ENCODE measurements around the gene GCNT4.
"Not testable (repeated sequence)": the region's sequence is repeated elsewhere in the genome, so short reads cannot be mapped to it uniquely, and the experiment has no call there.

The GCNT4 gene, protein sequence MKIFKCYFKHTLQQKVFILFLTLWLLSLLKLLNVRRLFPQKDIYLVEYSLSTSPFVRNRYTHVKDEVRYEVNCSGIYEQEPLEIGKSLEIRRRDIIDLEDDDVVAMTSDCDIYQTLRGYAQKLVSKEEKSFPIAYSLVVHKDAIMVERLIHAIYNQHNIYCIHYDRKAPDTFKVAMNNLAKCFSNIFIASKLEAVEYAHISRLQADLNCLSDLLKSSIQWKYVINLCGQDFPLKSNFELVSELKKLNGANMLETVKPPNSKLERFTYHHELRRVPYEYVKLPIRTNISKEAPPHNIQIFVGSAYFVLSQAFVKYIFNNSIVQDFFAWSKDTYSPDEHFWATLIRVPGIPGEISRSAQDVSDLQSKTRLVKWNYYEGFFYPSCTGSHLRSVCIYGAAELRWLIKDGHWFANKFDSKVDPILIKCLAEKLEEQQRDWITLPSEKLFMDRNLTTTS
- 173 reads per million, percentile 91 among the genes with 10 or more reads in this experiment for total RNA-seq

DNA sequence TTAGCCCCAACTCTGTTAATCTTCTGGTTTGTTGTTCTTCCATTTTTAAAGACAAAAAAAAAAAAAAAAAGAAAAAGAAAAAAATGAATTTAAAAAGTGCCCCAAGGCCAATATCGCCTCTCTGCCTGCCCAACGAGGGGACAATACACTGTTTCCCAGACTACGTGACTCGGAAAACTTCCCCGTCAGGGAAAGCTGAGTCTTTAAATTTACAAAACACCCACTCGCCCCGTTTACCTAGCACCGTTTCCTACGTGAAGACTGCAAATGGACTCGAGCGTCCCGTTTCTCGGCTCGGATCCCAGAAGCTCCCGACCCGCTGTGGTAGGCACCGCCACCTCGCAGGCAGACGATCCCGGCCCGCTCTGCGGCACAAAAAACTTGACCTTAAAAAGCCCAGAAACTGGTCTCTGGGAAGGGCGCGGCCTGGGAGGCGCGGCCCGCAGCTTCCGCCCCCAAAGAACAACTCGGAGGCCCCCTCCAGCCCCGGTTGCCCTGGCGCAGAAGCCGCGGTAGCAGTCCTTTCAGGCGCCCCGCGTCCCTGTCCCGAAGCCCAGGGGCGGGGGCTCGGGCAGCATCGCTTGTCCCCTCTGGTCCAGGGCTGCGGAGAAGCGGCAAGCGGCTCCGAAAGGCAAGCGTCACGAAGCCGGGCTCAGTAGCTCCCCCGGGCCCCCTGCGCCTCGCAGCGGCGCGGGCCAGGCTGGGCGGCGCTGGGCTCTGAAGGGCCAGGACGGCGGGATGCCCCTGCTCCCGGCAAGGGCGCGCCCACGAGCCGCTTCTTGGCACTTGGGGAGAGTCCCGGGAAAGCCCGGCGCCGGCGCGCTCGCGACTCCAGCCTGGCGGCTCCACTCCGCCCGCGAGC, at the start of gene GCNT4:
TSS of gene GCNT4 (minus strand) at position 367 of the 862 bp plus-strand sequence. CDS start 22,521 bp downstream, outside the sequence.
- peak; percentile 23 for DNase-seq

DNA sequence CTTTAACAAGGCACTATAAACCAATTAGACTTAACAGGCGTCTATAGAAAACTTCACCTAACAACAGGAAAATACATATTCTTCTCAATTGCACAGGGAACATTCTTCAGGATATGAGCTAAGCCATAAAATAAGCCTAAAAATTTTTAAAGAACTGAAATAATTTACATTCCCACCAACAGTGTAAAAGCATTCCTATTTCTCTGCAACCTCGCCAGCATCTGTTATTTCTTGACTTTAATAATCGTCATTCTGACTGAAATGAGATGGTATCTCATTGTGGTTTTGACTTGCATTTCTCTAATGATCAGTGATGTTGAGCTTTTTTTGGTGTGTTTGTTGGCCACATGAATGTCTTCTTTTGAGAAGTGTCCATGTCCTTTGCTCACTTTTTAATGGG, 43.6 kb upstream of the GCNT4 start:
- not testable (repeated sequence) for DNase-seq

DNA sequence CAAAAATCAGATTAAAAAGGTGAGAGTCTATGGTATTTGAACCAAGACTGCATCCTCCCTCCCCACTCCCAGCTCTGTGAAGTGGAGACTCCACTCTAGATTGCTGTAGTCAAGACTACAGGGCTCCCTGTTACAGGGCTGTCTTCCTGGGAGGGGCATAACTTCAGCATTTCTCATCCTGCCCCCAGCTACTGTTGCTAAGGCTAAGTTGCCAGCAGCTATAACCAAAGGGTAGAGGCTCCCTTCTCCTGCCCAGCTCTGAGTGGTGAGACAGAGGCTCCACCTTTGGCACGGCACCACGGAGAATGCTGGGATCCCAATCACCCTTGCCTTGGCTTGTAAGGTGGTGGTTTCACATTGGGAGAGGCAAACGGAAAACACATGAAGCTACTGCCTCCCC, 39.2 kb upstream of the GCNT4 start:
- DNase-seq, result no peak

DNA sequence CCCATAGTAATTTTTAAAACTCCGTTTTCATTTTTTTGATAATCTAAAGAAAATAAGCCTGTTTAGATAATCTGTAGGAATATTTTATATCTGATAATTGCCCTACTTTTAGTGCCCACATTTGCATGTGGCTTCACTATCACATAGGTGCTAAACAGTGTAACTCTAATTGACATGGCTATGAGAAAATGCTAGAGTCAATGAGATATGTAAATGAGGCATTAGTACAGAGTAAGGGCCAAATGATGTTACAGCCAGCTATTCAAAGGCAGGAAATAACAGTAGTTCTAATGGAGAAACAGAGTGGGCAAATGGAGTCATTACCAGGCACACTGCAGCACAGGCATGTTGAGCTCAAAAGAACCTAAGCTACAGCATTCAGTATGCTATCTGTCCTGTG, 37.3 kb upstream of the GCNT4 start:
- no peak for DNase-seq

DNA sequence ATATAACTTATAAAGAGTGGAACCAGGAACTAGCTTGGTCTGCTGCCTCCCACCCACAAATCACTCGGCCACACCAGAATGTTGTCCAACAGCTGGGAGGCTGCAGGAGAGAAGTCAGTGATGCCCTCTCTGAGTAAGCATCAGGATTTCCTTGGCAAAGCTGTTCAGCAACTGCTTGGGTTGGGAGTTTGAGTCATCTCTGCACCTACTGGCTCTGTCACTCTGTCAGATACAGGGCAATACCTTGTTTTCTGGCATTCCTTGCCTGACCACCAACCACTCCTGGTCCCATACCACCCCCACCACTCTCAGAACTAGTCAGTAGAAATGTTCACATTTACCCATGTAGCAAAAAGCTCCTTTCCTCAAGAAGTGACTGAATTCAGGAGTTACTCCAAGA, 36.8 kb upstream of the GCNT4 start:
- no peak for DNase-seq

DNA sequence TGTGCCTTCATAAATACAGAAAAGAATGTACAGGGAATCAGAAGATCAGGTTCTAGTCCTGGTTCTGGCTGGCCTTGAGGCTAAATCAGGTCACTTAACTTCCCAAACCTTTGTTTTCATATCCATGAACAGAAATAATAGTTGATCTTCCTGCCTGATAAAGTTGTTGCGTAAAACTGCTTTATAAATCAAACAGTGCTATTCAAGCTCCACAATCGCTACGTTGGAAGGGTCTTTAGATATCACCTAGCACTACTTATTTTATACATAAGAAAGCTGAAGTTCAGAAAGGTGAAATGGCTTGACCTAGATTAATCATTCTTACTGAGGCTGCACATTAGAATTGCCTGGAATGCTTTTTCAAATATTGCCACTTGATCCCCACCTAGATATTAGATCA, 36.3 kb upstream of the GCNT4 start:
- DNase-seq, result no peak

DNA sequence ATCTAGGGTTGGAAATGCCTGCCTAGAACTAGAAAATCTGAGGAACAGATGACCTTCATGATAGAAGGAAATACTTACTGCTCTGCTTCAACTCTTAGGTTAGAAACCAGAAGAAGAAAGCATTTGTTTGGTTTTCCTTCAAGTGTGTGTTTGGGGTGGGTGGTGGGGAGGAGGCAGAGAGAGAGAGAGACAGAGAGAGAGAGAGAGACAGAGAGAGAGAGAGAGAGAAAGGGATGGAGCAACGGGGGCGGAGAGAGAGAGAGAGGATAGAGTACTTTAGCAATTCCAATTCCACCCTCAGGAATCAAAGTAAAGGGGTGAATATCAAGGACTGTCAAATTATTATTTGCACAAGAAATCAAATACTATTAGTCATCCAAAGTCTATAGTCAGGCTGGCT, 29.2 kb upstream of the GCNT4 start:
- DNase-seq, result no peak

DNA sequence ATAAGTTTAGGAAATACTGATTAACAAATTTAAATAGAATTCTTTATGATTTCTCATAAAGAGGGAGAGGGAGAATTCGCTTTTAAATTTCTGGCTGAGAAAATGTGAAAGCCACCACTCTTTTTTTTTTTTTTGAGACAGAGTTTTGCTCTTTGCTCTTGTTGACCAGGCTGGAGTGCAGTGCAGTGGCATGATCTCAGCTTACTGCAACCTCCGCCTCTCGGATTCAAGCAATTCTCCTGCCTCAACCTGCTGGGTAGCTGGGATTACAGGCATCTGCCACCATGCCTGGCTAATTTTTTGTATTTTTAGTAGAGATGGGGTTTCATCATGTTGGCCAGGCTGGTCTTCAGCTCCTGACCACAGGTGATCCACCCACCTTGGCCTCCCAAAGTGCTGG, 27.0 kb upstream of the GCNT4 start:
- not testable (repeated sequence) for DNase-seq

DNA sequence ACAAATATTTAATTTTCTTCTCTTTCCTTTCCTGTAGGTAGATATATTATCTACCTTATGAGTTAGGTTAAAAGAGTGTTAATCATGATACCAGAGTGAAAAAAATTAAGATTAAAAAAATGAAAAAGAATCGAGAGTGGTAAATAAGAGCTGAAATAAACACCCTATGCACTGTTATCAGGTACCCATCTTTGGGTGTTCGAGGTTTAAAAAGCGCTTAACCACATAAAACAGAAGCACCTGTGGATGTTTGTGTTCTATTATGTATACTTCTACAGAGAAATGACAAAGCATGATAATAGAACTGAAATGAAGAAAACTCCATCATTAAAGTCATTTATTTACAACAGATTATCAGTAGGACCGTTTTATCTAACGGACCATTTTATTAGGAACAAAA, 25.7 kb upstream of the GCNT4 start:
- no peak for DNase-seq

DNA sequence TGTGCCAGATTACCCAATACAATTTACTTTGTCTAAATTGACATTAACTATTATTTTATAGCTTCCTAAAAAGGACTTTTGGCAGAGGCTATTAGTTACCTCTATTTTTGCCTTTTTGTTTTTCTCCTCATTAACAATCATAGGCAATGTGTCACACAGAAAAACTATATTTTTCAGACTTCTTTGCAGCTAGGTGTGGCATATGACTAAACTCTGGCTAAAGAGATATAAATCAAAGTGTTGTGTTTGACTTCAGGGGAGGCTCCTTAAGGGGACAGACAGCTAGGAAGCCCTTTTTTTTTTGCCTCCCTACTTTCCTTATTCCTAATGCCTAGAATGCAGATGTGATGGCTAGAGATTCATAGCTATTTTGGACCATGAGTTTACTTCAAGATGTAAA, 19.7 kb upstream of the GCNT4 start:
- DNase-seq, result no peak

DNA sequence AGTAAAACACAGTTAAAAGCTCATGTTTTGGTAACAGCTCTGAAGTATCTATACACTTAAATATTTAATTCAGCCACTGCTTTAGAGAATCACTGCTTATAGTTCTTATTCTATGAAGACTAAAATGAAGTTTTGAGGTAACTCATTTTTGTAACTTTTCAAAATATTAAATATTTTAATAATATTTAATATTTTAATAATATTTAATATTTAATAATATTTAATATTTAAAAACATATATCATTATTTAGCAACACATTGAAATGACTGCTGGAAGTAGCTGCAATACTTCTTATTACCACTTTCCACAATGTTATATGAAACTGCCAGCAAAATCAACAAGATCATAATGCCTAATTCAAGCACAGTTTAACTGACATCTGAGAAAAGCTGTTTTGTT, 18.7 kb upstream of the GCNT4 start:
- DNase-seq, result no peak

DNA sequence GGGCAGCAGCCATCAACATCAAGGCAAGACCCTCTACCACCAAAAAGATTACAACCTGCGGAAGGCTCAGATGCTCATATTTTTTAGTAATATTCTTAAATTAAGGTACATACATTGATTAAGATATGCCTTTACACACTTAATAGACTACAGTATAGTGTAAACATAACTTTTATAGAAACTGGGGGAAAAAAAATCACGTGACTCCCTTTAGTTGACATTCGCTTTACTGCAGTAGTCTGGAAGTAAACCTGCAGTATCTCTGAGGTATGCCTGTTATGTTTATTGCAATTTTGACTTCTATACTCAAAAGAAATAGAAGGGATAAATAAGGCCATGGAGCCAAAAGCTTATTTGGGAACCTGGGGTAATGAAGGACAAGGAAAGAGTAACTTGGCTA, 15.1 kb upstream of the GCNT4 start:
- DNase-seq, result no peak

DNA sequence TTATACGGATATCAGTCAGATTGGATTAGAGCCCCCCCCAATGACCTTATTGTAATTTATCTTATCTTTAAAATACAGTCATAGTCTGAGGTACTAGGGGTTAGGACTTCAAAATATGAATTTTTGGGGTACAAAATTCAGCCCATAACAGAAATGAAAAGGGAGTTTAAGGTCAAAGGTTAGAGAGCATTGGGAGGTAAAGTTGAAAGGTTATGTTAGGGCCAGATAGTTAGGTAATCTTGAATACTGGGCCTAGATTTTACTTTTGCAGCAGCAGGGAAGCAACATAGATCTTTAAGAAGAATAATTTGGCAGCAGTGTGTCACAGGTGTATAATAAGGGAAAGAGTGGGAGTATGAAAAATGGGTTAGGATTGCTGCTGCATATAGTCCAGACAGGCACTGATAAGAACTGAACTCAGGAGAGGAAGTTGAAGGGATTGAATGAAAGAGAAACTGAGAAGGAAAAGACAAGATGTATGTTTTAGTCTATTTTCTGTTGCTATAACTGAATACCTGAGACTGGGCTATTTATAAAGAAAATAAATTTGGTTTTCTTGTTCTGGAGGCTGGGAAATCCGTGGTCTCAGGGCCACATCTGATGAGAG, 10.7 kb upstream of the GCNT4 start:
- no peak for DNase-seq

DNA sequence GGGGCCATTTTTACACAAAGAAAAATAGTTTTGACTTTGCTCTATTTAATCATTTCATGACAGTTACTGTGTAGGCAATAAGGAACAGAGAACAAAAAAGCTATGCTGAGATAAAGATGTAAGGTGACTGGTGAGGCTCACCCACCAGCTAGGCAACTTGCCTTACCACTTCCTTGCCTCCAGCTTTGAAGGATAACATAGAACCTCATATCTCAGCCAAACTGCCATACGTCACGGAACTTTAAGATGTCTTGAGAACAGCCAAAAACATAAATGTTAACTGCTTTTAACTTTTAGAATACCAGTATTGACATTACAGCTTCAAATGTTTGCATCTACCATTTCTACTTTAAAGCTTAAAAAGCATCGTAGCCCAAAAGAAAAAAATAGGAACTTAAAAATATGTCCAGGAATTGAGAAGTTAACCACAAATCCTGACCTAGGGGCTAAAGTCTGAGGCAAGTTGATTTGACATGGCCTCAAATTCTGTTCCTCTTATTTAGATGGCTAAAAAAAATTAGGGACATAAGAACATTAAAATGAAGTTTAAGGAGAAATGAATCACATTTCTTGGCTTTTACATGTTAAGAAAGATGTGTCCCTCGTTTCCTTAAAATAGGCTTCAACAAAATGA, 7.7 kb upstream of the GCNT4 start:
- DNase-seq, result peak; percentile 49

DNA sequence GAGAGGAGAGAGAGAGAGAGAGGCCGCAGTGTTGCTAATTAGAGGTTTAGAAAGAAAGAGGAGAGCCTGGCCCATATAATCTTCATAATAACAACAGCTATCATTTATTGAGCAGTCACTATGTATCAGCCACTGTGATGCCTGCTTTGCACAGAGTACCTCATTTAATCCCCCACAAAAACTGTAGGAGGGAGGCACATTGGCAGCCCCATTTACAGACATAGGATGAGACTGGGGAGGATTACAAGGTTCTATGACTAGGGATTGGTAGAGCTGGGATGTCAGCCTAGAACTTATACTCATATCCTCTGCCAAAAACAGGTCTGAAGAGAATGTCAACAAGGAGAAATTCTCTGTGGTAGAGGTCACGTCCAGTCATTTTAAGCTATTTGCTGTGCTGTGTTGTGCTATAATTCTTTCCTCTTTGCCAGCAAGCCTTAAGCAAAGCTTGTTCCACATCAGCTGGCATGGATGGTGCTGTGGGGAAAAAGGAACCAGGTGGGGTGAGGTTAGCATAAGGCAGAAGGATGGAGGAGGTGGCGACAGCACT, 6.7 kb upstream of the GCNT4 start:
- DNase-seq, result no peak

DNA sequence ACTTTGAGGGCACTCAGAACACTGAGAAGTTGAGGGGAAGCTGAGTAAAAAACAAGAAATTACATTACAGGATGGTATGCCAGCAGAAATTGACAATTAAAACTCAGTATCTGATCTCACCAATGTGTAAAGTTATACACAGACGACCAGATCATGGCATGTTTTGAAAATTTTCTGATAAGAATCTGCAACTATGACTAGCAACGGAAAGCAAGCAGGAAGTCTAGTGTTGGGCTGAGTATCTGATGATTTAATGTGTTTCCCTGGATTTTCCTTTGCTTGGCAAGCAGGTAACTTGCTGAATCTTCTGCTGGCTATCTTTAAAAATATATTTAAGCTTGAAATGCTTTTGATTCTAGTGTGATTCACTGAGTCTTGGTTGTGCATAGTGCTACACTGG, 5.2 kb upstream of the GCNT4 start:
- DNase-seq, result no peak

DNA sequence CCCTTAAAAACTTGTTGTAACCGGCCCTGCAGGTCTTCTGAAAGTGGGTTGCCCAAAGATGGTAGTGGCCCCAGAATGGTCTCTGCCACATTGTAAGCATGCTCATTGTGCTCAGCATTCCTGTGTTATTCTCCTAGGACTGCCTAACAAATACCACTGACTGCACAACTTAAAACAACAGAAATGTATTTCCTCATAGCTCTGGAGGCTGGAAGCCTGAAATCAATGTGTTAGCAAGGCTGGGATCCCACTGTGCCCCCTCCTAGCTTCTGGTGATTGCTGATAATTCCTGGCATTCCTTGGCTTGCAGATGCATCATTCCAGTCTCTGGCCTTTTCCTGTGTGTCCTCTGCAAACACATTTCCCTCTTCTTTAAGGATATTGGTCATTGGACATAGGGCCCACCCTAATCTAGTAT, 3.4 kb upstream of the GCNT4 start:
- DNase-seq, result no peak

DNA sequence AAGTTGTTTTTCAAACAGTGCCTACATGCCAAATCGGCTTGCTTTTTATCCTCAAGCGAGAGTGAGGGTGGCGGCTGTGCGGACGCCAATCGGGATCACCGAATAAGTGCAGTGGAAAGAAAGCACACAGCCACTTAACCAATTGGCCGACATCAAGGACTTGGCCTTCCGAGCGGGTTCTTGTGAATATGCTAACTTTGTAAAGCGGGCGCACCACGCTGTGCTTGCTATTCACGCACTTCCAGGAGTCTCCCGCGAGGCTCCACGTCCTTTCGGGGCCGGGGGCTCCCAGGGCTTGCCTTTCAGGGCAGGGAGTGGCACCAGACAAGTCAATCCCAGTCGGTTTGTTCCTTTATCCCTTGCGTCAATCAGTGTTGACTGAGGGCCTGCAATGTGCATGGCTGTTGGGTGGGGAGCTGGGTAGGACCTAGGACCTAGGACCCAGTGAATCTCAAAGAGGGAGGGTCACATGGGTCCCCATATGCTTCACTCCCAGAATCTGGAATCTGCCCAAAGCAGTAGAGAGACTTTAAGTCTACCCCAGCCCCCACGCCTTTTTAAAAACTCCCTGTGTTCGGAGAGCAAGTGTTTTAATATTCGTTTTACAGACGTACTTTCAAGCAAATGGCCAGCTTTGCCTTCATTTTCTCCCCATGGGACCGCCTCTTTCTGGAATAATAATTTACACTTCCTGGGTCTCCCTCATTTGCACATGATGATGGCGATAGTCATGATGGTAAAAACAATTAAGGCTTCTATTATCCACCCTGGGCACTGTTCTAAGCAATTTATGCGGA, 2.0 kb upstream of the GCNT4 start:
- no peak for DNase-seq

DNA sequence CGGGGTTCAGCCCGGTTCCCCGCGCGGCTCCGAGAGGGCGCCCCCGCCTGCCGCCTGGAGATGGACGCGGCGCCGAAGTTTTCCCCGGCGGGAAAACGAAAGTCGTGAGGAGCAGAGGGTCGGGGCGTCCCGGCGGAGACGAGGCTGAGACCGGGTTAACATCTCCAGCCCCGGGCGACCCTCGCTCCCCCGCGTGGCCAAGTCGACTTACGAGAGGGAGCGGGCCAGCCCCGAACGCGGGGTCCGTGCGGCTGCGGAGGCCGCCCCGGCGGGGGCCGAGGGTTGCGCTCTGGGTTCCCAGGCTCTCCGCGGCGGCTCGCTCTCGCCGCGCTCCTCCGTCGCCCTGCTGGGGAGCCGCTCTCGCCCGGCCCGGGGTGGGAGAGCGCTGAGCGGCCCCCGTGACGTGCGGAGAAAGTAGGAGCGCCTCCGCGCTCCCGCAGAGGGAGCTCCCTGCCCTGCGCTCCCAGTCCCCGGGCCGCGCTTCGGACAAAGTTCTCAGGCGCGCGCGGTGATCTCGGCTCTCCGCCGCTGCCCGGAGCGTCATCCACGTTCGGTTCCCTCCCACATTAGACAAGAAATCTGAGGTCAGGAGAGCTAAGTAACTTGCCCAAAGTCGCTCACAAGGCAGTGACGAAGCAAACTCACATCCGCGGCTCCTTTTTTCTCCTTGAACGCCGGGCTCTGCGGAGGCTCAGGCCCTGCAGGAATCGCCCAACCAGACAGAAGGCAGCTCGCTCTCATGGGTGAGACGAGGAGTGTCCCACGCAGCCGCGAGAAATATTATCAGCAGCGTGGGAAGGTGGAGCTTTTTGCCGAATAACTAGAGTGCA, 1.2 kb upstream of the GCNT4 start:
- DNase-seq, result peak; percentile 54

DNA sequence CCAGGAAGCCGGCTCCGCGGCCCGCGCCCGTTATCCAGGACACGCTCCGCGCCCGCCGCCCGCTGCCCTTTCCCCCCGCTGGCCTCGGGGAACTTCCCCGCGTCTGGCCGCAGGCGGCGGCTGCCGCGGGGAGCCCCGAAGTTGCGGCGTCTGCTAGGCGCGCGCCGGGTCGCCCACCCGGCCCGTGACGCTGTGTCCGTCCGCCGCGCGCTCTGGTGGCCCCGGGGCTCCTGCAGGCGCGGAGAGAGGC, 621 bp upstream of the GCNT4 start:
- DNase-seq, result no peak

DNA sequence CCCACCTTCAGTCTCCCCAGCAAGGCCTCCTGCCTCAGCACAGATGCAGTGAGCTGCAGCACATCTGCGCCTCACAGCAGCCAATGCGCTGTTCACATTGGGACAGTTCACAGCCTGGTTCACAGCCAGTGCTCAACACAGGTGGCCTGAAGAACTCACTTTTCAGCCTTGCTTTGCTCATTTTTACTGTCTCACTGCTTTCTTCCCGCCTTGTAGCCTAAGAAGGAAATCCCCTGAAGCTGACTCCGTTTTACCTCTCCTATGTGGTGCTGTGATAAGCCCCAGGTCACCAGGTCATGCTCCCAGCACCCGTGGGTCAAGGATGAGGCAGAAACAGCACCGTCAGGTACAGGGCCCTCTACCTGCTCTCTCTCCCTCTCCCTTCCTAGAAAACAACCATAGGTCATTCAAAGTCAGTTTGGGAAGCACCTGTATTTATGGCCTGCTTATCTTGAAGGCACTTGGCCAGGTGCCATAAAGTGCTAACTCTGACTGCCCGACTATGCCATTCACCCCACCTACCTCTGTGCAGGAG, 1.1 kb downstream of the GCNT4 start:
- DNase-seq, result peak; percentile 30

All from effector CD4-positive, alpha-beta T cell (primary cell).